GM13976 (cell line): ENCODE data around the gene NEXN.

Experiments used
- DNase-seq: peaks from one replicate; pipeline ENCODE4 v3.0.0; 2012; ENCODE audit warnings: low spot score
- CTCF ChIP-seq: IDR thresholded peaks from 2 replicates; pipeline ENCODE4 v1.5.1; 2012; ENCODE audit warnings: borderline replicate concordance, mild to moderate bottlenecking; ENCODE audit not compliant: insufficient read depth; ENCODE audit errors: extremely low read depth, missing control alignments, control extremely low read depth
- in situ Hi-C: fragments of 300-500 bp; cut with MboI; formaldehyde crosslinking; loops from one replicate; pipeline ENCODE4 v1.12.0; 2022; ENCODE audit warnings: low sequenced_read_pairs, mixed read lengths, inconsistent platforms; ENCODE audit not compliant: unreplicated experiment

The NEXN gene

GRCh38 chr1:77858725-77859124 lies 29.7 kb upstream of the NEXN start:
- in situ Hi-C loops = no loop called here

DNA sequence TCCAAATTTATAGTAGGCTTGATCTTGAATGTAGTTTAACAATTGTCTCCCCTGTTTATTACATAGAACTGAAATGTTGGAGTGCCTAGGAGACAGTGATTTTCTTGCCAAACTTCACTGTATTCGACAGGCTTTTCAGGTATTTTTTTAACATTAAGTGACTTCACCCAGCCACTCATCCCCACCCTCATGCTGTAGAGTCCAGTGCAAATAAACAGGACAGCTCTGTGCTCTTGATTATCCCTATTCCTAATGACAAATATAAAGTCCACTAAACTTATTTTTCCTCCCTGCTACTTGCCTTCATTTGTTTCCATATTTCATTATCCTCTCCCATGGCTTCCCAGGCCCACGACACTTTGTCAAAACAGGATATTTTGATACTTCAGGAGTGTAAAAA lies 29.2 kb upstream of the NEXN start:
- no peak for TF ChIP-seq CTCF

More at GRCh38 chr1:77858725-77859124, 29.7 kb upstream of the NEXN start:
- TF ChIP-seq CTCF = no peak
- no peak for DNase-seq

DNA sequence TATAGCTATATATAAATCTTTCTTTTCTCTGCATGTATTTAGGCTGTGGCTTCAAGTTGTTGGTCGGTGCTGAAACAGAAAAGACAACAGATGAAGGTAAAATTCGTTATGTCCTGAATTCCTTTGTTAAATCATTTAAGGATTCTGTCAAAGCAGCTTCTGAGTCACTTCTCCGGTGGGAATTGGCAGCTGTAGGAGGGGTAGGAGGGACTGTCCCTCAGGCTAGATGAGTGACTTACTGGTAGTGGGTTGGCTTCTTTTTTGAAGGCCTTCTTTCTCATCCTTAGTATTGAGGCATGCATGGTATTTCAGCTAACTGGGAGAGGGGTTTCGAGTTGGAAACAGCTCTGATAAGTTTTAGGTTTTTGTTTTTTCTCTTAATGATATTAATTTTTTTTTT lies 22.1 kb upstream of the NEXN start:
- DNase-seq = no peak
- in situ Hi-C loops = no loop called here
- no peak for TF ChIP-seq CTCF

More for the DNA sequence above, 29.2 kb upstream of the NEXN start:
- in situ Hi-C loops = no loop called here
- DNase-seq = no peak

GRCh38 chr1:77872645-77873044 lies 15.8 kb upstream of the NEXN start:
- DNase-seq = no peak
- in situ Hi-C loops = no loop called here
- TF ChIP-seq CTCF = no peak

GRCh38 chr1:77873461-77873860 lies 15.0 kb upstream of the NEXN start:
- DNase-seq = no peak
- in situ Hi-C loops = no loop called here
- no peak for TF ChIP-seq CTCF

- no peak for DNase-seq
- in situ Hi-C loops = no loop called here
- TF ChIP-seq CTCF = no peak
Measured at GRCh38 chr1:77874804-77875445, 13.5 kb upstream of the NEXN start.
